Psoas muscle (tissue), 8 donors: ENCODE measurements around the gene C1D. TPM values are rescaled to one million over a fixed set of nuclear protein-coding genes. Genes with fewer than 3 reads are reported as not detected.

Experiments used
- ATAC-seq, 4 donors: fragments of 200-7000 bp; cut with Tn5 transposase; one replicate each; pipeline ENCODE4 v1.9.1; 2020; ENCODE audit warnings: moderate library complexity in 3 of 4, mild to moderate bottlenecking in 2 of 4
- DNase-seq, 2 donors: peaks; one replicate each; pipeline ENCODE4 v3.0.0-alpha.2; 2020
- H3K27ac ChIP-seq: fragments of 200-600 bp; one replicate; pipeline ENCODE4 v1.8.0; 2022
- H3K27me3 ChIP-seq, 3 donors: fragments of 200-600 bp in 1 of 3; one replicate each; pipeline versions ENCODE4 v1.6.1 to v1.8.0; 2013 to 2022; ENCODE audit warnings: low read length in 2 of 3, mild to moderate bottlenecking in 2 of 3, moderate library complexity in 1 of 3; ENCODE audit not compliant: insufficient read depth in 3 of 3
- H3K36me3 ChIP-seq, 2 donors: fragments of 200-600 bp in 1 of 2; one replicate each; pipeline versions ENCODE4 v1.6.1 to v1.8.0; 2013 to 2022; ENCODE audit warnings: low read depth in 1 of 2, mild to moderate bottlenecking in 1 of 2, moderate library complexity in 1 of 2; ENCODE audit not compliant: insufficient read depth in 1 of 2
- H3K4me1 ChIP-seq: fragments of 200-600 bp; one replicate; pipeline ENCODE4 v1.8.0; 2022
- H3K4me3 ChIP-seq: fragments of 200-600 bp; one replicate; pipeline ENCODE4 v1.8.0; 2022; ENCODE audit warnings: mild to moderate bottlenecking
- H3K9me3 ChIP-seq: fragments of 200-600 bp; one replicate; pipeline ENCODE4 v1.8.0; 2022
- WGBS, 3 donors: extraction: QIAGEN DNeasy Blood & Tissue Kit; methylation state at CpG; one replicate each; pipeline versions ENCODE4 v1.1.6 to v1.1.7; 2013; 5-methylcytosine and 5-hydroxymethylcytosine counted together
- intact Hi-C, 2 donors: fragments of 100-400 bp; cut with DNase I; formaldehyde crosslinking; loops; one replicate each; pipeline versions ENCODE4 v1.11.0 to v1.14.2; 2022
- polyA plus RNA-seq, 3 donors: library from polyadenylated mRNA; stranded (reverse); fragments of 200-250 nt; gene quantifications; one replicate each; pipeline ENCODE4 v1.2.3, GENCODE V29; 2013
- total RNA-seq, 4 donors: library from RNA; stranded (reverse); fragmentation: NEBNext Ultra II Directional in 2 of 4; extraction: Animal tissue kit (Norgen Biotek cat#: 25700) in 2 of 4; gene quantifications; one replicate each; pipeline versions ENCODE4 v1.2.1 to v1.2.4, GENCODE V29; 2021 to 2023
- TF ChIP-seq, protein P1 (sequence below): fragments of 200-600 bp; IDR thresholded peaks from one replicate; pipeline ENCODE4 v1.8.0; 2022; ENCODE audit warnings: antibody characterized with exemption
- donor health status: healthy with polysubstance abuse.
- donor health status: DM: no; HTN: no; CAD: no; lungs with moderate emphysema.
- donor health status: Bipolar disorder and iron deficiency.
- donor health status: healthy.
- donor health status: DM: yes; HTN: yes; CAD: no.
- donor health status: DM: no; HTN: no; CAD: no.
- donor health status: DM: no; HTN: no; CAD: no.
- donor health status: DM: yes; HTN: yes; CAD: no.

The C1D gene
- total and polyA plus RNA-seq, 7 donors = 13.0 to 42.5 (median 18.5) TPM

DNA sequence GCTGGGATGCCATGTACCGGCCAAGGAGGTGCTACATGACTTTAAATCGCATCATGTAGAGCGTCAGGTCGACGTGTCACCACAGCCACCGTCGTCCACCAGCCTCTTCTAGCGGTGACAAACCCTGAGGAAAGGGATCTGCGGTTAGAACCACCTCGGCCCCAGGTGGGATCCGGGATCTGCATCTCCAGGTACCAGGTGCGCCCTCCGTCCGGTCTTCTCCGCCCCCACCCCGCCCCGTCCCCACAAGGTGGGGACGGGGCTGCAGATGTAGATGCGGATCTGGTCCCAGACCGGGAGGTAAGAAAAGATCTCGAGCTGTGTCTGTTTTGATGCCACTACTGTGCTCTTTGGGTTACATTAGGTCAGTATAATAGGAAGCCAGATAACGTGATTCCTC is 38.4 kb downstream of the C1D start:
- 91 to 94% (median 93%) methylated on average over 22 of the region's 22 CpGs for WGBS, 3 donors
- no peaks in the 10 kb centered on the region for H3K36me3 ChIP-seq
- no peak for DNase-seq
- no peaks in the 10 kb centered on the region for H3K4me1 ChIP-seq
- no peaks in the 10 kb centered on the region for H3K9me3 ChIP-seq
- peaks cover 0 to 3% (median 2%) of the 10 kb centered on the region in 3 donors for H3K27me3 ChIP-seq
- H3K4me3 ChIP-seq = no peak overlapping the region
- TF ChIP-seq, protein P1, sequence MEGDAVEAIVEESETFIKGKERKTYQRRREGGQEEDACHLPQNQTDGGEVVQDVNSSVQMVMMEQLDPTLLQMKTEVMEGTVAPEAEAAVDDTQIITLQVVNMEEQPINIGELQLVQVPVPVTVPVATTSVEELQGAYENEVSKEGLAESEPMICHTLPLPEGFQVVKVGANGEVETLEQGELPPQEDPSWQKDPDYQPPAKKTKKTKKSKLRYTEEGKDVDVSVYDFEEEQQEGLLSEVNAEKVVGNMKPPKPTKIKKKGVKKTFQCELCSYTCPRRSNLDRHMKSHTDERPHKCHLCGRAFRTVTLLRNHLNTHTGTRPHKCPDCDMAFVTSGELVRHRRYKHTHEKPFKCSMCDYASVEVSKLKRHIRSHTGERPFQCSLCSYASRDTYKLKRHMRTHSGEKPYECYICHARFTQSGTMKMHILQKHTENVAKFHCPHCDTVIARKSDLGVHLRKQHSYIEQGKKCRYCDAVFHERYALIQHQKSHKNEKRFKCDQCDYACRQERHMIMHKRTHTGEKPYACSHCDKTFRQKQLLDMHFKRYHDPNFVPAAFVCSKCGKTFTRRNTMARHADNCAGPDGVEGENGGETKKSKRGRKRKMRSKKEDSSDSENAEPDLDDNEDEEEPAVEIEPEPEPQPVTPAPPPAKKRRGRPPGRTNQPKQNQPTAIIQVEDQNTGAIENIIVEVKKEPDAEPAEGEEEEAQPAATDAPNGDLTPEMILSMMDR = no peak
- no peak overlapping the region for H3K27ac ChIP-seq
- no peak for ATAC-seq
- intact Hi-C loops = no loop called here

DNA sequence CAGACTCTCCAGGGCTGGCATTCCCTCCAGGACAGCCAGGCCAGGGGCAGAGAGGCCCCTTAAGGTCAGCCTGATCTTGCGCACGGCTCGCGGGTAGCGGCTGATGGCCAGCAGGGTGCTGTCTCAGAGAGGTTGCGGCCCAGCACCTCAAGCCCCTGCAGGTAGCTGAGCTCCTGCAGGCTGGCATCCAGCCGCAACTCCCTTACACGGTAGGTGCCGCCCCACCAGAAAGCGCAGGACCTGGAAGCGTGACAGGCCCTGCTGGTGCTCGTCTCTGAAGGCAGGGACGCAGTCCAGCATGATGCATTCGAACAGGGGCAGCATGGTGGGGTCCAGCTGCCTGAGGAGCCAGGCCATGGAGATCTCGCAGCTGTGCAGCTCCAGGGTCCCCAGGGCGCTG is 38.9 kb downstream of the C1D start:
- peaks cover 0 to 3% (median 2%) of the 10 kb centered on the region in 3 donors for H3K27me3 ChIP-seq
- no peak for ATAC-seq
- TF ChIP-seq, protein P1 = no peak
- intact Hi-C loops = no loop called here
- no peak for DNase-seq
- H3K4me1 ChIP-seq = no peaks in the 10 kb centered on the region
- no peak overlapping the region for H3K4me3 ChIP-seq
- no peak overlapping the region for H3K27ac ChIP-seq
- no peaks in the 10 kb centered on the region for H3K36me3 ChIP-seq
- no peaks in the 10 kb centered on the region for H3K9me3 ChIP-seq
- 90 to 94% (median 91%) methylated on average over 16 of the region's 16 CpGs for WGBS, 3 donors

DNA sequence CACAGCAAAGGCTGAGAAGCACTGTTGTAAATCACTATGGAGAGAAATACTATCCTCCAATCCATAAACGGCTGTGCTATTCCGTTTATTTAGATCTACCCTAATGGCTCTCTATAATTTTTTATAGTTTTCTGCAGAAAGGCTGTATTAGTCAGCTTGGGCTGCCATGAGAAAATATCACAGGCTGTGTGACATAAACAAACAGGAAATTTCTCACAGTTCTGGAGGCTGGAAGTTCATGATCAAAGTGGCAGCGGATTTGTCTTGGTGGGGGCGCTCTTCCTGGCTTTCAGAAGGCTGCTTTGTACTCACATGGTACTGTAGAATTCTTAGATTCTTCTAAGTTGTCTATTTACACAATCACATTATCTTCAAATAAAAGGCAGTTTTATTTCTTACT is 44.1 kb downstream of the C1D start:
- WGBS, 3 donors = 57 to 64% (median 63%) methylated on average over 4 of the region's 4 CpGs
- Histone ChIP-seq H3K9me3 (no peaks in the 10 kb centered on the region), H3K27me3 (no peaks in the 10 kb centered on the region), H3K4me3 (no peak overlapping the region), H3K27ac (no peak overlapping the region), H3K36me3 (no peaks in the 10 kb centered on the region), H3K4me1 (no peaks in the 10 kb centered on the region)
- DNase-seq (no peak), ATAC-seq (no peak)
- intact Hi-C loops = no loop called here
- TF ChIP-seq, protein P1 = no peak

DNA sequence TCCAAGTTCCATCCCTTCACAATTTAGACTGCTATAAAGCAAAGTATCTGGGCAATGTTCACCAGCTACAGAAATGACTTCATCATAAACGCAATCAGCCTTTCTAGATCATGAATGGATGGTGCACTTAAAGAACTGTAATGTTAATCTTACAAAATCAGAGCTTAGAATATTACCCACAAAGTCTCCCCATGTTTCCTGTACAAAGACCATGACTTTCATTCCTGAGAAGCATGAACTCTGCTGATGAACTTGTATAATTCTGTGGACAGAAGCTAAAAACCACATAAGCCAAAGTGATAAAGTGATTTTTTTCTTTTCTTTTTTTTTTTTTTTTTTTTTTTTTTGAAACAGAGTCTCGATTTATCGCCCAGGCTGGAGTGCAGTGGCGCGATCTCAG is 53.3 kb downstream of the C1D start:
- no peak for DNase-seq
- intact Hi-C loops = no loop called here
- Histone ChIP-seq H3K27me3 (no peaks in the 10 kb centered on the region), H3K27ac (no peak overlapping the region), H3K4me3 (no peak overlapping the region), H3K36me3 (no peaks in the 10 kb centered on the region), H3K9me3 (no peaks in the 10 kb centered on the region), H3K4me1 (no peaks in the 10 kb centered on the region)
- ATAC-seq = no peak
- TF ChIP-seq, protein P1 = no peak
- WGBS, 3 donors = 93 to 98% (median 95%) methylated on average over 5 of the region's 5 CpGs

DNA sequence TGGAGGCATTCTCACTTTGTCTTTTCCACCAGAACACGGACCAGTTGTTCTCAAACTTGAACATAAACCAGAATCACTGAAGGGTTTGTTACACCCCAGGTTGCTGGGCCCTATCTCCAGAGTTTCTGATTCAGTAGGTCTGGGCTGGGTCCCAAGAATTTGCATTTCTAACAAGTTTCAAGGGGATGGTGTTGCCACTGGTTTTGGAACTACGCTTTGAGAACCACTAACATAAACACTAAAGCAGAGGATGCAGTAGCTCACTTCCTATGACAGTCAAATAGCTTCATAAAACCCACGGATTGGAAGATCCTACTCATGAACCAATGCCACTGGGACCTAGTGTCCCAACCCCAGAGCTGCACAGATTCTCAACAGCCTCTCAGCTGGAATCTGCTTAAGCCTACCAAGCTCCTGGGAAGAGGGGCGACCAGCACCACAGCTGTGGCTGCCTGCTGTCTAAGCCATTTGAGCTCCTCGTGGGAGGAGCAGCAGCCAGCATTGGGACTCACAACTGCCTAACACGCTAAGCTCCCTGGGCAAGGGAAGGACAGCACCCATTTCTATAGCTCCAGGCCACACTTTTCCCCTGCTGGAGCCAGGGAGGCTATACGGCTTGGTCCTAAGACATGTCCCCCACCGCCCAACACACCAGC is 62.5 kb downstream of the C1D start:
- no peak for ATAC-seq
- intact Hi-C loops = no loop called here
- DNase-seq = no peak
- H3K4me1 ChIP-seq = no peaks in the 10 kb centered on the region
- TF ChIP-seq, protein P1 = no peak
- no peaks in the 10 kb centered on the region for H3K36me3 ChIP-seq
- H3K27me3 ChIP-seq = peaks cover 0 to 2% (median 0%) of the 10 kb centered on the region in 3 donors
- WGBS, 3 donors = 65 to 69% (median 67%) methylated on average over 8 of the region's 8 CpGs
- H3K27ac ChIP-seq = no peak overlapping the region
- H3K9me3 ChIP-seq = no peaks in the 10 kb centered on the region
- H3K4me3 ChIP-seq = no peak overlapping the region
